ENCODE data around the gene BRD1. TPM values are rescaled to one million over a fixed set of nuclear protein-coding genes. Genes with fewer than 3 reads are reported as not detected.
"Not testable (repeated sequence)": the region's sequence is repeated elsewhere in the genome, so short reads cannot be mapped to it uniquely, and the experiment has no call there.

Gene BRD1
- total and polyA plus RNA-seq, 7 experiments from 2014 or later, result 2.8 to 130 (median 84.5) TPM

GRCh38 chr22:49765091-49765771 is 62.4 kb downstream of the BRD1 start:
- Mint-ChIP-seq H3K27ac (no peak overlapping the region), H3K27me3 (no peaks in the 10 kb centered on the region), H3K36me3 (peaks cover 2 to 10% (median 6%) of the 10 kb centered on the region in 5 donors), H3K4me1 (peaks cover 6 to 24% (median 15%) of the 10 kb centered on the region in 7 donors), H3K4me3 (no peak overlapping the region), H3K9me3 (peaks cover 0 to 14% (median 11%) of the 10 kb centered on the region in 11 donors)
- POLR2A ChIA-PET, result no interaction called here
- Histone ChIP-seq H3K4me1 (ENCODE audit: control insufficient read depth in 2 of 2, insufficient read depth in 2 of 2, low read length in 2 of 2) (peaks cover 0 to 6% of the 10 kb centered on the region in 2 donors), H3K36me3 (ENCODE audit: control insufficient read depth in 2 of 3, insufficient read depth in 3 of 3, low read length in 3 of 3) (no peaks in the 10 kb centered on the region), H3K27me3 (ENCODE audit: control insufficient read depth in 2 of 2, insufficient read depth in 2 of 2, low read length in 2 of 2) (no peaks in the 10 kb centered on the region), H3K9me3 (ENCODE audit: control insufficient read depth in 2 of 3, low read length in 3 of 3) (peaks cover 0 to 16% (median 0%) of the 10 kb centered on the region in 3 experiments), H3K4me3 (ENCODE audit: low read length) (no peak overlapping the region), H3K27ac (ENCODE audit: low read depth, low read length) (no peak overlapping the region)
- DNase-seq, result peak in 1 of 9 donors; percentile 4
- intact Hi-C loops (cut with micrococcal nuclease), result loop anchor here (5.0 kb wide), 2 partner anchors 42 to 442 kb away; no protein-coding TSS in a partner anchor
- no peak for ATAC-seq
- CTCF ChIA-PET, result interaction anchor here (1.4 kb wide), 1 partner anchor 265 kb away, joined by 5 read pairs; no protein-coding TSS in a partner anchor

DNA sequence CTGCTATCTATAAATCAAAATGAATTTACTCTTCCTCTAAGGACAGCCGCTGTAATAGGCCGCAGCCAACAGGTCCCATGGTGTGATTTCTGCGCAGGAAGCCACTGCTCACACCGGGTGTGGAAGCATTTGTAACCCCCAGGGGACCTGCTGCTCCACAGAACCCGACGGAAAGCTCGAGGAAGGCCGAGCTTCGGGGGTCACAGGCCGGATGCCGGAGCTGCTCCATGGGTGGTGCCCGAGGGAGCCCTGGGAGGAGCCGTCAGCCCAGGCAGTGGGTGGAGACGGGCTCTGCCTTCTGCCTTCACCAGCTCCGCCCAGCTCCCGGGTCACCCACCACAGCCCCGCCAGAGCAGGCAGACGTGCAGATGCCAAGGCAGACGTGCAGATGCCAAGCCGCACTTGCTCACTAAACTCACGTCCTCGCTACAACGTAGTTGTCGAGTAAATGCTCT is 63.5 kb downstream of the BRD1 start:
- H3K36me3 Mint-ChIP-seq, result peaks cover 2 to 10% (median 6%) of the 10 kb centered on the region in 5 donors
- H3K9me3 Mint-ChIP-seq, result peaks cover 0 to 14% (median 11%) of the 10 kb centered on the region in 11 donors
- POLR2A ChIA-PET, result no interaction called here
- Histone ChIP-seq H3K27me3 (ENCODE audit: control insufficient read depth in 2 of 2, insufficient read depth in 2 of 2, low read length in 2 of 2) (no peaks in the 10 kb centered on the region), H3K4me1 (ENCODE audit: control insufficient read depth in 2 of 2, insufficient read depth in 2 of 2, low read length in 2 of 2) (peaks cover 0 to 6% of the 10 kb centered on the region in 2 donors), H3K27ac (ENCODE audit: low read depth, low read length) (no peak overlapping the region), H3K36me3 (ENCODE audit: control insufficient read depth in 2 of 3, insufficient read depth in 3 of 3, low read length in 3 of 3) (no peaks in the 10 kb centered on the region), H3K9me3 (ENCODE audit: control insufficient read depth in 2 of 3, low read length in 3 of 3) (peaks cover 0 to 16% (median 0%) of the 10 kb centered on the region in 3 experiments), H3K4me3 (ENCODE audit: low read length) (no peak overlapping the region)
- DNase-seq (peak in 1 of 9 donors; percentile 18), ATAC-seq (no peak)
- intact Hi-C loops (cut with micrococcal nuclease), result no loop called here
- CTCF ChIA-PET, result no interaction called here
- H3K27ac Mint-ChIP-seq, result no peak overlapping the region
- no peaks in the 10 kb centered on the region for H3K27me3 Mint-ChIP-seq
- peaks cover 6 to 26% (median 15%) of the 10 kb centered on the region in 7 donors for H3K4me1 Mint-ChIP-seq
- no peak overlapping the region for H3K4me3 Mint-ChIP-seq

DNA sequence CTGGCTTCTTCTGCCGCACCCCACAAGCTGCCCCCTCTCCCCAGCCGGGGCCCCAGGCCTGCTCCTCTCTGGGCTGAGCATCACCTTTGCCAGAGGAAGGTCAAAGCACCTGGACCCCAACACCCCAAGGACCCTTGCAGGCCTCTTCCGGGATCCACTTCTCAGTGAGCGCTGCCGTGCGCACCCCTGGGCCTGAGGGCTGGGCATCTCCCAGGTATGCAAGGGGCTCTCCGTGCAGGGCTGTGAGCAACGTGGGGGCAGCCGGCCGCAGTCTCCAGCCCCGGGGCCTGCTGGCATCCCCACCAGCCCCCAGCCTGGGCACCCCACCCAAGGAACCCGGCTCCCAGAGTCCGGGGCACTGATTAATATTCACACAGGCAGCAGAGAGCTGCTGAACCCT is 64.0 kb downstream of the BRD1 start:
- H3K36me3 Mint-ChIP-seq, result peaks cover 2 to 10% (median 6%) of the 10 kb centered on the region in 5 donors
- DNase-seq (peak in 1 of 9 donors; percentile 13), ATAC-seq (no peak)
- peaks cover 6 to 26% (median 15%) of the 10 kb centered on the region in 7 donors for H3K4me1 Mint-ChIP-seq
- Histone ChIP-seq H3K4me1 (ENCODE audit: control insufficient read depth in 2 of 2, insufficient read depth in 2 of 2, low read length in 2 of 2) (peaks cover 0 to 6% of the 10 kb centered on the region in 2 donors), H3K4me3 (ENCODE audit: low read length) (no peak overlapping the region), H3K36me3 (ENCODE audit: control insufficient read depth in 2 of 3, insufficient read depth in 3 of 3, low read length in 3 of 3) (no peaks in the 10 kb centered on the region), H3K27ac (ENCODE audit: low read depth, low read length) (no peak overlapping the region), H3K27me3 (ENCODE audit: control insufficient read depth in 2 of 2, insufficient read depth in 2 of 2, low read length in 2 of 2) (no peaks in the 10 kb centered on the region), H3K9me3 (ENCODE audit: control insufficient read depth in 2 of 3, low read length in 3 of 3) (peaks cover 0 to 16% (median 0%) of the 10 kb centered on the region in 3 experiments)
- H3K4me3 Mint-ChIP-seq, result no peak overlapping the region
- no peaks in the 10 kb centered on the region for H3K27me3 Mint-ChIP-seq
- ChIA-PET POLR2A (interaction anchor here (0.8 to 1.1 kb wide), 2 partner anchors 9 to 10 kb away, joined by 3 read pairs; no protein-coding TSS in a partner anchor), CTCF (no interaction called here)
- intact Hi-C loops (cut with micrococcal nuclease), result no loop called here
- peaks cover 0 to 14% (median 11%) of the 10 kb centered on the region in 11 donors for H3K9me3 Mint-ChIP-seq
- H3K27ac Mint-ChIP-seq, result no peak overlapping the region

DNA sequence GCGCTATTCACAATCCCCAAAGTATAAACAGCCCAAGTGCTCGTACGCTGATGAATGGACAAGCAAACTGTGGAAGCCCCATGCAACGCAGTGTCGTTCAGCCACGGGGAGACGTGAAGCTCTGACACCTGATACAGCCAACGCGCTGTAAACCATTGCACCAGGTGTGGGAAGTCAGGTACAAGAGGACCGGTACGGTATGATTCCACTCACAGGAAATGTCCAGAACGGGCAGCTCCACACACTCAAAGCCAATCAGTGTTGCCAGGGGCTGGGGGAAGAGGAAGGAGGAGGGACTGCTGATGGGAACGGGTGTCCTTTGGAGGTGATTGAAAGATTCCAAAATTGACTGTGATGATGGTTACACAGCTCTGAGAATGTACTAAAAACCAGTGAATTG is 64.5 kb downstream of the BRD1 start:
- Histone ChIP-seq H3K27me3 (ENCODE audit: control insufficient read depth in 2 of 2, insufficient read depth in 2 of 2, low read length in 2 of 2) (no peaks in the 10 kb centered on the region), H3K27ac (ENCODE audit: low read depth, low read length) (no peak overlapping the region), H3K9me3 (ENCODE audit: control insufficient read depth in 2 of 3, low read length in 3 of 3) (peaks cover 0 to 16% (median 0%) of the 10 kb centered on the region in 3 experiments), H3K4me1 (ENCODE audit: control insufficient read depth in 2 of 2, insufficient read depth in 2 of 2, low read length in 2 of 2) (peaks cover 0 to 6% of the 10 kb centered on the region in 2 donors), H3K4me3 (ENCODE audit: low read length) (no peak overlapping the region), H3K36me3 (ENCODE audit: control insufficient read depth in 2 of 3, insufficient read depth in 3 of 3, low read length in 3 of 3) (no peaks in the 10 kb centered on the region)
- intact Hi-C loops (cut with micrococcal nuclease), result no loop called here
- peaks cover 6 to 26% (median 15%) of the 10 kb centered on the region in 7 donors for H3K4me1 Mint-ChIP-seq
- ChIA-PET CTCF (no interaction called here), POLR2A (interaction anchor here (0.8 to 1.1 kb wide), 2 partner anchors 9 to 11 kb away, joined by 3 read pairs; no protein-coding TSS in a partner anchor)
- no peaks in the 10 kb centered on the region for H3K27me3 Mint-ChIP-seq
- H3K4me3 Mint-ChIP-seq, result no peak overlapping the region
- H3K27ac Mint-ChIP-seq, result peak overlapping the region in 1 of 9 donors; percentile 23
- H3K36me3 Mint-ChIP-seq, result peaks cover 2 to 10% (median 6%) of the 10 kb centered on the region in 5 donors
- H3K9me3 Mint-ChIP-seq, result peaks cover 0 to 14% (median 11%) of the 10 kb centered on the region in 11 donors
- ATAC-seq, result no peak
- DNase-seq, result peak in 1 of 9 donors; percentile 16

- DNase-seq; CTCF ChIA-PET; ATAC-seq; H3K4me3 ChIP-seq (ENCODE audit: low read length); H3K27ac Mint-ChIP-seq; H3K27me3 ChIP-seq (ENCODE audit: control insufficient read depth in 2 of 2, insufficient read depth in 2 of 2, low read length in 2 of 2); H3K4me1 ChIP-seq (ENCODE audit: control insufficient read depth in 2 of 2, insufficient read depth in 2 of 2, low read length in 2 of 2); H3K4me3 Mint-ChIP-seq; intact Hi-C loops (cut with micrococcal nuclease); H3K36me3 ChIP-seq (ENCODE audit: control insufficient read depth in 2 of 3, insufficient read depth in 3 of 3, low read length in 3 of 3); H3K27me3 Mint-ChIP-seq; H3K36me3 Mint-ChIP-seq; H3K27ac ChIP-seq (ENCODE audit: low read depth, low read length): not testable (repeated sequence)
- H3K4me1 Mint-ChIP-seq, result peaks cover 6 to 22% (median 15%) of the 10 kb centered on the region in 7 donors
- POLR2A ChIA-PET, result interaction anchor here (0.8 to 1.1 kb wide), 2 partner anchors 10 to 11 kb away, joined by 3 read pairs; no protein-coding TSS in a partner anchor
- peaks cover 0 to 14% (median 11%) of the 10 kb centered on the region in 11 donors for H3K9me3 Mint-ChIP-seq
- peaks cover 0 to 16% (median 0%) of the 10 kb centered on the region in 3 experiments for H3K9me3 ChIP-seq (ENCODE audit: control insufficient read depth in 2 of 3, low read length in 3 of 3)
Measured at GRCh38 chr22:49762571-49762970, 65.1 kb downstream of the BRD1 start.

DNA sequence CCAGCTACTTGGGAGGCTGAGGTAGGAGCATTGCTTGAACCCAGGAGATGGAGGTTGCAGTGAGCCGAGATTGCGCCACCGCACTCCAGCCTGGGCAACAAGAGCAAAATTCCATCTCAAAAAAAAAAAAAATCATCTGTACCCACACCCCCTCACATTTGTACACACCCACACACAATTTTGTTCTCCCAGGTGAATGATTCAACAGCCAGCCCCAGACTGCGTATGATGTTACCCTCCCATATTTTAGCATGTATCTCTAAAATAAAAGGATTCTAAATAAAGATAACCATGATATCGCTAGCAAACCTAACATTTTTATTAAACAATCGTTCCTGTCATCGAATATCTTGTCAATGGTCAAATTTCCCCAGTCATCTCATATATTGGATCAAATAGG is 65.8 kb downstream of the BRD1 start:
- Histone ChIP-seq H3K36me3 (ENCODE audit: control insufficient read depth in 2 of 3, insufficient read depth in 3 of 3, low read length in 3 of 3) (no peaks in the 10 kb centered on the region), H3K4me1 (ENCODE audit: control insufficient read depth in 2 of 2, insufficient read depth in 2 of 2, low read length in 2 of 2) (peaks cover 0 to 6% of the 10 kb centered on the region in 2 donors), H3K27me3 (ENCODE audit: control insufficient read depth in 2 of 2, insufficient read depth in 2 of 2, low read length in 2 of 2) (no peaks in the 10 kb centered on the region), H3K9me3 (ENCODE audit: control insufficient read depth in 2 of 3, low read length in 3 of 3) (peaks cover 0 to 10% (median 0%) of the 10 kb centered on the region in 3 experiments), H3K4me3 (ENCODE audit: low read length) (no peak overlapping the region), H3K27ac (ENCODE audit: low read depth, low read length) (no peak overlapping the region)
- POLR2A ChIA-PET, result interaction anchor here (0.7 kb wide), 1 partner anchor 131 kb away, joined by 4 read pairs; no protein-coding TSS in a partner anchor
- peaks cover 0 to 5% (median 3%) of the 10 kb centered on the region in 5 donors for H3K36me3 Mint-ChIP-seq
- peak overlapping the region in 1 of 9 donors; percentile 23 for H3K27ac Mint-ChIP-seq
- intact Hi-C loops (cut with micrococcal nuclease), result no loop called here
- peaks cover 0 to 9% (median 5%) of the 10 kb centered on the region in 11 donors for H3K9me3 Mint-ChIP-seq
- CTCF ChIA-PET, result no interaction called here
- no peak overlapping the region for H3K4me3 Mint-ChIP-seq
- DNase-seq (no peak), ATAC-seq (no peak)
- peaks cover 0 to 18% (median 15%) of the 10 kb centered on the region in 7 donors for H3K4me1 Mint-ChIP-seq
- no peaks in the 10 kb centered on the region for H3K27me3 Mint-ChIP-seq
